ENCODE data around the gene CDH13. TPM values are rescaled to one million over a fixed set of nuclear protein-coding genes. Genes with fewer than 3 reads are reported as not detected.

The CDH13 gene
- total and polyA plus RNA-seq, 7 donors: 6.1 to 30.7 (median 22.8) TPM

- H3K4me3 ChIP-seq: no peak overlapping the region
- ATAC-seq: no peak
- intact Hi-C loops (cut with DNase I): no loop called here
- H3K36me3 ChIP-seq (ENCODE audit: insufficient read depth in 1 of 2, low read depth in 1 of 2): no peaks in the 10 kb centered on the region
- no peaks in the 10 kb centered on the region for H3K9me3 ChIP-seq
- DNase-seq: no peak
- TF ChIP-seq CTCF (IDR thresholded peaks at IDR 0.05): no peak
- H3K4me1 ChIP-seq: no peaks in the 10 kb centered on the region
- H3K27me3 ChIP-seq (ENCODE audit: insufficient read depth in 3 of 3, low read length in 2 of 3): no peaks in the 10 kb centered on the region
- 54 to 59% (median 59%) methylated on average over 3 of the region's 3 CpGs for WGBS, 3 donors
- H3K27ac ChIP-seq: no peak overlapping the region
Measured at GRCh38 chr16:83579436-83579835, 952.7 kb downstream of the CDH13 start.

GRCh38 chr16:83581082-83581481 is 954.3 kb downstream of the CDH13 start:
- TF ChIP-seq CTCF (IDR thresholded peaks at IDR 0.05): no peak
- 83 to 92% (median 86%) methylated on average over 2 of the region's 2 CpGs for WGBS, 3 donors
- no peak for DNase-seq

GRCh38 chr16:83581994-83582747 is 955.4 kb downstream of the CDH13 start:
- Histone ChIP-seq H3K9me3 (no peaks in the 10 kb centered on the region), H3K4me1 (no peaks in the 10 kb centered on the region), H3K36me3 (ENCODE audit: insufficient read depth in 1 of 2, low read depth in 1 of 2) (no peaks in the 10 kb centered on the region), H3K27ac (no peak overlapping the region), H3K4me3 (no peak overlapping the region), H3K27me3 (ENCODE audit: insufficient read depth in 3 of 3, low read length in 2 of 3) (no peaks in the 10 kb centered on the region)
- no peak for DNase-seq
- intact Hi-C loops (cut with DNase I): no loop called here
- ATAC-seq: no peak
- no peak for TF ChIP-seq CTCF (IDR thresholded peaks at IDR 0.05)
- 90 to 96% (median 93%) methylated on average over 5 of the region's 5 CpGs for WGBS, 3 donors

More at GRCh38 chr16:83581082-83581481, 954.3 kb downstream of the CDH13 start:
- intact Hi-C loops (cut with DNase I): no loop called here
- Histone ChIP-seq H3K36me3 (ENCODE audit: insufficient read depth in 1 of 2, low read depth in 1 of 2) (no peaks in the 10 kb centered on the region), H3K27me3 (ENCODE audit: insufficient read depth in 3 of 3, low read length in 2 of 3) (no peaks in the 10 kb centered on the region), H3K27ac (no peak overlapping the region), H3K4me3 (no peak overlapping the region), H3K9me3 (no peaks in the 10 kb centered on the region), H3K4me1 (no peaks in the 10 kb centered on the region)
- ATAC-seq: no peak

- ATAC-seq: no peak
Measured at GRCh38 chr16:83586036-83586435, 959.3 kb downstream of the CDH13 start.

More at GRCh38 chr16:83586036-83586435, 959.3 kb downstream of the CDH13 start:
- Histone ChIP-seq H3K9me3 (no peaks in the 10 kb centered on the region), H3K4me1 (no peaks in the 10 kb centered on the region), H3K4me3 (no peak overlapping the region), H3K27me3 (ENCODE audit: insufficient read depth in 3 of 3, low read length in 2 of 3) (no peaks in the 10 kb centered on the region), H3K27ac (no peak overlapping the region), H3K36me3 (ENCODE audit: insufficient read depth in 1 of 2, low read depth in 1 of 2) (no peaks in the 10 kb centered on the region)
- TF ChIP-seq CTCF (IDR thresholded peaks at IDR 0.05): no peak
- no peak for DNase-seq
- intact Hi-C loops (cut with DNase I): no loop called here
- 66 to 77% (median 68%) methylated on average over 13 of the region's 13 CpGs for WGBS, 3 donors

All from psoas muscle (tissue), 8 donors.